Subcutaneous abdominal adipose tissue (tissue), 5 donors: ENCODE measurements around the gene OXSR1.

Experiments used
- H3K27ac ChIP-seq: one replicate; pipeline ENCODE4 v1.7.0; 2013; ENCODE audit warnings: low read depth, mild to moderate bottlenecking, inconsistent platforms, low read length, moderate library complexity
- H3K27me3 ChIP-seq, 5 donors: one replicate each; pipeline ENCODE4 v1.7.0; 2013; ENCODE audit warnings: low read length in 5 of 5, inconsistent platforms in 1 of 5; ENCODE audit not compliant: control insufficient read depth in 5 of 5, insufficient read depth in 4 of 5
- H3K36me3 ChIP-seq, 5 donors: one replicate each; pipeline ENCODE4 v1.7.0; 2013; ENCODE audit warnings: low read length in 5 of 5; ENCODE audit not compliant: control insufficient read depth in 5 of 5, insufficient read depth in 5 of 5
- H3K4me1 ChIP-seq, 5 donors: one replicate each; pipeline ENCODE4 v1.7.0; 2013; ENCODE audit warnings: low read length in 5 of 5, mild to moderate bottlenecking in 3 of 5, moderate library complexity in 1 of 5; ENCODE audit not compliant: control insufficient read depth in 5 of 5, insufficient read depth in 5 of 5
- H3K4me3 ChIP-seq, 5 donors: one replicate each; pipeline ENCODE4 v1.7.0; 2013; ENCODE audit warnings: low read length in 5 of 5, low read depth in 1 of 5
- H3K9ac ChIP-seq, 5 donors: one replicate each; pipeline ENCODE4 v1.7.0; 2013; ENCODE audit warnings: low read length in 5 of 5, mild to moderate bottlenecking in 4 of 5, moderate library complexity in 3 of 5
- H3K9me3 ChIP-seq, 5 donors: one replicate each; pipeline ENCODE4 v1.7.0; 2013; ENCODE audit warnings: low read length in 5 of 5; ENCODE audit not compliant: control insufficient read depth in 5 of 5
- donor health status: healthy.
- donor health status: healthy.
- donor health status: healthy.
- donor health status: healthy.
- donor health status: healthy.

OXSR1 gene

DNA sequence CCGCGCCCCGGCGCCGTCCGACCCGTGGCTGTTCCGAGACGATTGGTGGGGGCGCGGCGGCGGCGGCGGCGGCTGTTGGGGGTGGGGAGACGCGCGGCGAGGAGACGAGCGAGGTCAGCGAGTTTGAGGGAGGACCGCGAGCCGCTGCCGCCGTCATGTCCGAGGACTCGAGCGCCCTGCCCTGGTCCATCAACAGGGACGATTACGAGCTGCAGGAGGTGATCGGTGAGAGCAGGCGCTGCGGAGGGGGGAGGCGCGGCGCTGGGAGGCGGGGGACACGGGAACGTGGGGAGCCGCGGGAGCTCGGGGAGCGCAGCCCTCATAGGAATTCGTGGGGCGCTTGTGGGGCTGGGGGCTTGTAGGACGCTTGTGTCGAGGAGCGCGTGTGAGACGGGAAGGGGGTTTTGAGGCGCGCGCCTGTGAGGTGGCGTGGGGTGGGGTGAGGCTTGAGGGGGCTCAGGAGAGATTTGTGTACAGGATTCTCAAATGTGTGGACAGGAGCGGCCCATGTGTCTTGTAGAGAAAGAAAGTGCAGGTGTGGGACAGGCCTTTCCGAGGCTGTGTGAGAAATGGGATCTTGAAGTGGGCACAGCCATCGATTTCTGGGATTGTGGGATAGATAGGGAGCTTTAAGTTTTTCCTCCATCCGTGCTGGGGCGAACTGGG is 518 bp downstream of the OXSR1 start:
- no peaks in the 10 kb centered on the region for H3K36me3 ChIP-seq
- peak overlapping the region in 4 of 5 donors; percentile 72 to 91 (median 82) for H3K9ac ChIP-seq
- H3K27ac ChIP-seq = peak overlapping the region; percentile 98
- no peaks in the 10 kb centered on the region for H3K27me3 ChIP-seq
- H3K9me3 ChIP-seq = no peaks in the 10 kb centered on the region
- H3K4me3 ChIP-seq = peak overlapping the region; percentile 73 to 84 (median 78)
- H3K4me1 ChIP-seq = peaks cover 2 to 27% (median 17%) of the 10 kb centered on the region in 5 donors

DNA sequence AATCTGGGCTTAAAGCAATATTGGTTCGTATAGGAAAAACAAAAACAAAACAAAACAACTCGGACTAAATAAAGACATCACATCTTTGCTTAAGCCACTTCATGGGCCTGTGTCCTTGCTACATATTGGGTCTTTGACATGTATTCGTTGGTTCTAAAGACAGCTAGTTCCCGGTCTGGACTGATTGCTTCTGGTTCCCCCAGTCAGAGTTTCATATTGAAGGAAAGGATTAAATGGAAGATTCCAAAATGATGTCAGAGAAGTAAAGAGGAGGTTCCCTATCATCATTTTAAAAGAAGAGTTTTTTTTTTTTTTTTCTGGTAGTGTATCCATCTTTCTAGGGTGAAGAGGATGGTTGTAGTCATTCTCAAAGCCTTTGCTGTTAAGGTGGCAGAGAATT is 2.3 kb downstream of the OXSR1 start:
- Histone ChIP-seq H3K36me3 (no peaks in the 10 kb centered on the region), H3K4me3 (no peak overlapping the region), H3K9me3 (no peaks in the 10 kb centered on the region), H3K9ac (peak overlapping the region in 1 of 5 donors; percentile 41), H3K4me1 (peaks cover 2 to 34% (median 26%) of the 10 kb centered on the region in 5 donors), H3K27ac (no peak overlapping the region), H3K27me3 (no peaks in the 10 kb centered on the region)

DNA sequence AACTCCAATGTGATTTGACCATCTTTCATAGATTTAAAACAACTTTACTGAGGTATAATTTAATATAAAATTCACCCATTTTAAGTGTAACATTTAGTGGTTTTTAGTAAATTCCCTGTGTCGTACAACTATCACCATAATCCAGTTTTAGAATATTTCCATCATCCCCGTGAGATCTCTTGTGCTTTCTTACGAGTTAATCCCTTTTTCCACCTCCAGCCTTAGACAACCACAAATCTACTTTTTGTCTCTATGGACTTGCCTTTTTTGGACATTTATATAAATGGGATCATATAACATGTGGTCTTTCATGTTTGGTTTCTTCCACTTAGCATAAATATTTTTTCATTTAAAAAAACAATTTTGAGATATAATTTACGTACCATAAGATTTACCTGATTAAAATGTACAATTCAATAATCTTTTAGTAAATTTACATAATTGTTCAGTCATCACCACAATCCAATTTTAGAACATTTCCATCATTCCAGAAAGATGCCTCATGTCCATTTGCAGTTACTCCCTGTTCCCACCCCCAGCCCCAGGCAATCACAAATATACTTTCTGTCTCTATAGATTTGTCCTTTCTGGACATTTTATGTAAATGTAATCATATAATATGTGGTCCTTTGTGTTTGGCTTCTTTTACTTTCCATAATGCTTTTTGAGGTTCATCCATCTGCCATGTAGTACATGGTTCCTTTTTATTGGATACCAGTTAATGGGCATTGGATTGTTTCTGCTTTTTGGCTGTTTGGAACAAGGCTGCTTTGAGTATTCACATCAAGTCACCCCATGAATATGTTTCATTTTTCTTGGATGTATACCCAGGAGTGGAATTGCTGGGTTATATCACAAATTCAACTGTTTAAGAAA is 3.1 kb downstream of the OXSR1 start:
- Histone ChIP-seq H3K9ac (peak overlapping the region in 1 of 5 donors; percentile 41), H3K27ac (no peak overlapping the region), H3K9me3 (no peaks in the 10 kb centered on the region), H3K27me3 (no peaks in the 10 kb centered on the region), H3K4me1 (peaks cover 2 to 41% (median 33%) of the 10 kb centered on the region in 5 donors), H3K36me3 (no peaks in the 10 kb centered on the region), H3K4me3 (no peak overlapping the region)

DNA sequence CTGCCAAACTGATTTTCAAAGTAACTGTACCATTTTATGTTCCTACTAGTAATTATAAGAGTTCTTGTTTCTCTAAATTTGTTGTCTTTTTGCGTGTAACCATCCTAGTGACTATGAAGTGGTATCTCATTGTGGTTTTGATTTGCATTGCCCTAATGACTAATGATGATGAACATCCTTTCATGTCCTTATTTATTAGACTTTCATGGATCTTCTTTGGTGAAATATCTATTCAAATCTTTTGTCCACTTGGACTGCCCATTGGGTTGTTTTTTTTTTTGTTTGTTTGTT is 3.6 kb downstream of the OXSR1 start:
- Histone ChIP-seq H3K36me3 (no peaks in the 10 kb centered on the region), H3K27ac (no peak overlapping the region), H3K9ac (no peak overlapping the region), H3K27me3 (no peaks in the 10 kb centered on the region), H3K4me3 (no peak overlapping the region), H3K4me1 (peaks cover 2 to 41% (median 31%) of the 10 kb centered on the region in 5 donors), H3K9me3 (no peaks in the 10 kb centered on the region)

DNA sequence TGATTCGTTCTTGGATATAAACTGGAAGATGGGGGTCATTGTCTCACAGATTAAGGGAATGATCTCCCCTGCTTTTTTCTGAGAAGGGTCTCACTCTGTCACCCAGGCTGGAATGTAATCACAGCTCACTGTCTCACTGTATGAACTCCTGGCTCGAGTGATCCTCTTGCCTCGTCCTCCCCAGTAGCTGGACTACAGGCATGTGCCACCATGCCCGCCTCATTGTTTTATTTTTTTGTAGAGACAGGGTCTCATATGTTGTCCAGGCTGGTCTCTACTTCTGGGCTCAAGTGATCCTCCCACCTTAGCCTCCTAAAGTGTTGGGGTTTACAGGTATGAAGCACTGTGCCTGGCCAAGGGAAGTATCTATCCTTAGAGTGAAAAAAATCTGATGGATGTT is 5.4 kb downstream of the OXSR1 start:
- H3K27ac ChIP-seq = no peak overlapping the region
- no peaks in the 10 kb centered on the region for H3K9me3 ChIP-seq
- H3K27me3 ChIP-seq = no peaks in the 10 kb centered on the region
- H3K4me1 ChIP-seq = peaks cover 0 to 47% (median 27%) of the 10 kb centered on the region in 5 donors
- H3K4me3 ChIP-seq = no peak overlapping the region
- peak overlapping the region in 1 of 5 donors; percentile 8 for H3K9ac ChIP-seq
- no peaks in the 10 kb centered on the region for H3K36me3 ChIP-seq

DNA sequence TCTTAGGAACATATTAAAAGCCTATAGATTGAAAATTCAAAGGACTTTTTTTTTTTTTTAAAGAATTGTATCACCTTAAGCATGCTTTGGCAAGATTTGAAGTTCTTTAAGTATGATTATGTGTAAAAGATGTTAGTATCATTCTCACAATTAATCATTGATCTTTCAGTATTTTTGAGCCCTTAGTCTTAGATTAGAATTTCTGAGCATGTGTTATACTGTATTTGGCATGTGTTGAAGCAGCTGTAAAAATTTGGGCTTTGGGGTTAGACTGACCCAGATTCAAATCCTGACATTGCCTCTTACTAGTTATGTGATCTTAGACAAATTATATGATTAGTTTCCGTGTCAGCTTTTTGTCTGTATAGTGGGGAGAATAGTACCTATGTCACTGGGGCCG is 6.3 kb downstream of the OXSR1 start:
- no peaks in the 10 kb centered on the region for H3K36me3 ChIP-seq
- H3K9me3 ChIP-seq = no peaks in the 10 kb centered on the region
- peak overlapping the region; percentile 4 for H3K27ac ChIP-seq
- H3K4me3 ChIP-seq = no peak overlapping the region
- no peaks in the 10 kb centered on the region for H3K27me3 ChIP-seq
- peak overlapping the region in 1 of 5 donors; percentile 2 for H3K9ac ChIP-seq
- peaks cover 0 to 38% (median 20%) of the 10 kb centered on the region in 5 donors for H3K4me1 ChIP-seq

DNA sequence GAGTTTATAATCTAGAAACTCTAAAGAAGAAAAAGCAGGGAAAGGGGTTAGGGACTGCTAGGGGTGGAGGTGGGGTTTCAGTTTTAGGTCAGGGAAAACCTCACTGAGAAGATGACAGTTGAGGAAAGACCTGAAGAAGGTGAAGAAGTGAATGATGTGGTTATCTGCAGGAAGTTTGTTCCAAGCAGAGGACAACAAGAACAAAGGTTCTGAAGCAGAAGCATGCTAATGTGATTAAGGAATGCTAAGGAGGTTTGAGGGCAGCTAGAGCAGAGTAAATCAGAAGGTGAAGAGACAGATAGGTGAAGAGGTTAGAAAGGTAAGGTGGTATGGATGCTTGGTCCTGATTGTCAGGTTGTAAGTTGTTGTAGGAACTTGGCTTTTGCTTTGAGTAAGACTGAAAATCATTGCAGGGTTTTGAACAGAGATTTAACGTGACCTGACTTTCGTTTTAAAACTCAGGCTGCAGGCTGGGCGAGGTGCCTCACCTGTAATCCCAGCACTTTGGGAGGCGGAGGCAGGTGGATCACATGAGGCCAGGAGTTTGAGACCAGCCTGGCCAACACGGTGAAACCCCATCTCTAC is 8.6 kb downstream of the OXSR1 start:
- no peak overlapping the region for H3K4me3 ChIP-seq
- H3K9me3 ChIP-seq = no peaks in the 10 kb centered on the region
- H3K27me3 ChIP-seq = no peaks in the 10 kb centered on the region
- H3K36me3 ChIP-seq = no peaks in the 10 kb centered on the region
- no peak overlapping the region for H3K27ac ChIP-seq
- no peak overlapping the region for H3K9ac ChIP-seq
- H3K4me1 ChIP-seq = peaks cover 0 to 34% (median 14%) of the 10 kb centered on the region in 5 donors

DNA sequence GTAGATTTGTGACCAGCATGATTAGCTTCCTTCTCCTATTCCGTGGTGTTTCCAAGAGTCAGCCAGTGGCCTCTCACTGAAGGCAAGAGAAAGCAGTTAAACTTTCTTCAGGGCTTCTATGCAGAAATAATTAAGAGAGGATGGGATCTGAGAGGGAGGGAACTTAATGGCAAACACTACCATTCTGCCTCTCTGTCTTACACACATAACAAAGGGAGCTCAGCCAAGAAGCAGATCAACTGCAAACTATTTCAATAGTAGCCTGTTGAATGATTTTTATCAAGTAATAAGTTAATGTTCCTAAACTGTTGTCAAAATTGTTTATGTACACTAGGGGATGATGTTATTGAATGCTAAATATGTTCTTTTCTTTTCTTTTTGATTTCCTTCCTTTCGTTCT is 11.8 kb downstream of the OXSR1 start:
- Histone ChIP-seq H3K9me3 (no peaks in the 10 kb centered on the region), H3K27ac (peak overlapping the region; percentile 13), H3K4me1 (peaks cover 0 to 27% (median 11%) of the 10 kb centered on the region in 5 donors), H3K4me3 (no peak overlapping the region), H3K27me3 (no peaks in the 10 kb centered on the region), H3K9ac (no peak overlapping the region), H3K36me3 (no peaks in the 10 kb centered on the region)

DNA sequence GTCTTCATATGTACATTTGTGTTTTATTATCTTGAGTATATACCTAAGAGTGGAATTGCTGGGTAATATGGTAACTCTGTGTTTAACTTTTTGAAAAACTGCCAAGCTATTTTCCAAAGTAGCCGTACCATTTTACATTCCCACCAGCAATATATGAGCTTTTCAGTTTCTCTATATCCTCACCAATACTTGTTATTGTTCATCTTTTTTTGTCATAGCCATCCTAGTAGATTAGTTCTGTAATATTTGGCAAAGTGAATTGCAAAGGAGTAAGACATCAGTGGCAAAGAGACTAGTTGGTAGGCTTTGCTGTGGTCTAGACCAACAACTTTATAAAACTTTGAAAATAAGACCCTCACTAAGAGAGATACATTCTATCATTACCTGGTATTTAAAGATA is 21.4 kb downstream of the OXSR1 start:
- Histone ChIP-seq H3K9me3 (peaks cover 0 to 2% (median 0%) of the 10 kb centered on the region in 5 donors), H3K4me1 (peaks cover 0 to 8% (median 0%) of the 10 kb centered on the region in 5 donors), H3K36me3 (peaks cover 12 to 19% (median 18%) of the 10 kb centered on the region in 5 donors), H3K9ac (no peak overlapping the region), H3K4me3 (no peak overlapping the region), H3K27me3 (no peaks in the 10 kb centered on the region), H3K27ac (no peak overlapping the region)

DNA sequence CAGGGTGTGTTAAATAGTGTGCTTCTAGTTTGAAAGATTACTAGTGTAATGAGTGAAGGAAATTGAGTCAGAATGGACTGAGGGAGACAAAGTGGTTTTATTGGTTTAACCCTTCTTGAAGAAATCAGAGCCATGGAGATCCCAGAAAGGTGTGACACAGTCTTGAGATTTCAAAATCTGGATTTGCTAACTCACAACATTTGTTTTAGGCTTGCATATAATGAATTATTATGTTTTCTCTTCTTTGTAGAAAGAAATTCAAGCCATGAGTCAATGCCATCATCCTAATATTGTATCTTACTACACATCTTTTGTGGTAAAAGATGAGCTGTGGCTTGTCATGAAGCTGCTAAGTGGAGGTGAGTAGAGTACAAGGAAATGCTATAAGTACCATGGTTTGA is 25.1 kb downstream of the OXSR1 start:
- H3K9me3 ChIP-seq = peaks cover 0 to 2% (median 0%) of the 10 kb centered on the region in 5 donors
- no peak overlapping the region for H3K9ac ChIP-seq
- no peak overlapping the region for H3K4me3 ChIP-seq
- H3K27ac ChIP-seq = no peak overlapping the region
- peaks cover 10 to 29% (median 15%) of the 10 kb centered on the region in 5 donors for H3K36me3 ChIP-seq
- peaks cover 0 to 12% (median 0%) of the 10 kb centered on the region in 5 donors for H3K4me1 ChIP-seq
- H3K27me3 ChIP-seq = no peaks in the 10 kb centered on the region
